PC-3 (cell line): ENCODE data around the gene ASNS.

Source experiments
- EZH2 ChIP-seq: fragments of 300-600 bp; sonication (generic); IDR thresholded peaks from one replicate; pipeline ENCODE4 v1.6.1; 2017; ENCODE audit warnings: antibody characterized with exemption, mild to moderate bottlenecking, low read length; ENCODE audit not compliant: unreplicated experiment
- EZH2phosphoT487 ChIP-seq: fragments of 300-600 bp; sonication (generic); IDR thresholded peaks from 2 replicates; pipeline ENCODE4 v1.6.1; 2018; ENCODE audit warnings: mild to moderate bottlenecking, antibody characterized with exemption, low read length, borderline replicate concordance
- TF ChIP-seq, protein P1 (sequence below): fragments of 300-600 bp; sonication (generic); conservative IDR thresholded peaks from 2 replicates; pipeline ENCODE4 v1.5.1; 2017; ENCODE audit warnings: antibody characterized with exemption, low read depth, mild to moderate bottlenecking, low read length

DNA sequence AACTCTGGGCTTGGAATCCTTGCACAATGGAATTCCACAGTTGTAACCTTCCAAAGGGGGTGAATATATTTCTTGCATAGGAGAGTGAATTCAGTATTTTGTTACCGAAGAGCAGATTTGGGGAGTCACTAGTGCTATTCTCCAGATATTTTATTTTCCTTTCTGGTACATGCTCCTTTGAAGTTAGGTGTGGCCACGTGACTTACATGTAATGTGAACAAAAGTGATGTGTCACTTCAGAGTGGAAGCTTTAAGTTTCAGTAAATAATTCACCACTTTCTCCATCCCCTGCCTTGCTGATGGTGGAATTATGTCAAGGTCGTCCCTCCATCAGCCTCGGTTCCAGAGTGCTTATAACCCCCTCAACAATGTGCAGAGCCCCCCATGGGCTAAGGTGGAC, 25.3 kb downstream of the ASNS start:
- TF ChIP-seq, protein P1, sequence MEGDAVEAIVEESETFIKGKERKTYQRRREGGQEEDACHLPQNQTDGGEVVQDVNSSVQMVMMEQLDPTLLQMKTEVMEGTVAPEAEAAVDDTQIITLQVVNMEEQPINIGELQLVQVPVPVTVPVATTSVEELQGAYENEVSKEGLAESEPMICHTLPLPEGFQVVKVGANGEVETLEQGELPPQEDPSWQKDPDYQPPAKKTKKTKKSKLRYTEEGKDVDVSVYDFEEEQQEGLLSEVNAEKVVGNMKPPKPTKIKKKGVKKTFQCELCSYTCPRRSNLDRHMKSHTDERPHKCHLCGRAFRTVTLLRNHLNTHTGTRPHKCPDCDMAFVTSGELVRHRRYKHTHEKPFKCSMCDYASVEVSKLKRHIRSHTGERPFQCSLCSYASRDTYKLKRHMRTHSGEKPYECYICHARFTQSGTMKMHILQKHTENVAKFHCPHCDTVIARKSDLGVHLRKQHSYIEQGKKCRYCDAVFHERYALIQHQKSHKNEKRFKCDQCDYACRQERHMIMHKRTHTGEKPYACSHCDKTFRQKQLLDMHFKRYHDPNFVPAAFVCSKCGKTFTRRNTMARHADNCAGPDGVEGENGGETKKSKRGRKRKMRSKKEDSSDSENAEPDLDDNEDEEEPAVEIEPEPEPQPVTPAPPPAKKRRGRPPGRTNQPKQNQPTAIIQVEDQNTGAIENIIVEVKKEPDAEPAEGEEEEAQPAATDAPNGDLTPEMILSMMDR, result no peak
- TF ChIP-seq EZH2phosphoT487 (no peak), EZH2 (no peak)
